Measurements from ENCODE around the gene SCEL.

DNA sequence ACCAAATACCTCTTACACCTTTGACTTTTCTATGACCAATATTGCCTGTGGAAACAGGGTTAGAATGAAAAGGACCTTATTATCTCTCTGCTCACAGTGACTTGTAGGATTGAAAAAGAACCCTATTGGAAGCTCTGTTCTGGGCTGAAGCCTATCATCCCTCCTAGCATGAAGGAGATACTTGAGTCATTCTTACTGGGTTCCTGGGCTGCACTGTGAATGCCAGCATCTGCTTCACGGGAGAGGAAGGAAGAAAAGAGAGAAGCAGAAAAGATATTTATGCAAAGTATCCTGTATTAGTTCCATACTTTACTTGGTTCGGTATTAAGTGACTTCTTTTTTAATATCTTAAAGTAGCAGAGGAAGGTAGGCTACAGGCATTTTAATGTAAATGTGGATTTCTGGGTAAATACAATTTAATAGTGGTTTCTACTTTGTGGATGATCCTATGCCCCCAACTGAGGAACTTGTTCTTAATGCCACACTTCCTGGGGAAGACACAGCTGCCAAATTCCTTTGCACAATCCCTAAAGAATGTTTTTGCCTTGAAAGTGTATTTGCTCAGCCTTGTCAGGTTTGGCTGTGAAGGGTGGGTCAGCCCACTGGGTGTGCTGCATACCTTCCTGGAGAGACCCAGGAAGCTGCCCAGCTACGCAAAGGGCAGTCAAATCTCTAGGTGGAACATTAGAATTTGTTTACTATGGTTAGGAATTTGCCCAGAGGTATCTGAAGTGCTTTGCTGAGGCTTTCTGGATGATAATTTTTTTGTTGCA lies 13.7 kb upstream of the SCEL start:
- TF ChIP-seq, protein P1, sequence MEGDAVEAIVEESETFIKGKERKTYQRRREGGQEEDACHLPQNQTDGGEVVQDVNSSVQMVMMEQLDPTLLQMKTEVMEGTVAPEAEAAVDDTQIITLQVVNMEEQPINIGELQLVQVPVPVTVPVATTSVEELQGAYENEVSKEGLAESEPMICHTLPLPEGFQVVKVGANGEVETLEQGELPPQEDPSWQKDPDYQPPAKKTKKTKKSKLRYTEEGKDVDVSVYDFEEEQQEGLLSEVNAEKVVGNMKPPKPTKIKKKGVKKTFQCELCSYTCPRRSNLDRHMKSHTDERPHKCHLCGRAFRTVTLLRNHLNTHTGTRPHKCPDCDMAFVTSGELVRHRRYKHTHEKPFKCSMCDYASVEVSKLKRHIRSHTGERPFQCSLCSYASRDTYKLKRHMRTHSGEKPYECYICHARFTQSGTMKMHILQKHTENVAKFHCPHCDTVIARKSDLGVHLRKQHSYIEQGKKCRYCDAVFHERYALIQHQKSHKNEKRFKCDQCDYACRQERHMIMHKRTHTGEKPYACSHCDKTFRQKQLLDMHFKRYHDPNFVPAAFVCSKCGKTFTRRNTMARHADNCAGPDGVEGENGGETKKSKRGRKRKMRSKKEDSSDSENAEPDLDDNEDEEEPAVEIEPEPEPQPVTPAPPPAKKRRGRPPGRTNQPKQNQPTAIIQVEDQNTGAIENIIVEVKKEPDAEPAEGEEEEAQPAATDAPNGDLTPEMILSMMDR (conservative IDR thresholded peaks at IDR 0.05; ENCODE audit: low read length): no peak
- no peak for TF ChIP-seq EZH2phosphoT487 (IDR thresholded peaks at IDR 0.05; ENCODE audit: borderline replicate concordance, low read depth, low read length)
